ENCODE measurements around the gene COBL.

The COBL gene

GRCh38 chr7:51114501-51114900 is 202.1 kb downstream of the COBL start:
- DNase-seq (ENCODE audit: low spot score) = no peak

- no peak for DNase-seq (ENCODE audit: low spot score)
Observed at GRCh38 chr7:51113962-51114361, 202.6 kb downstream of the COBL start.

- DNase-seq (ENCODE audit: low spot score) = no peak
Observed at GRCh38 chr7:51113560-51113959, 203.0 kb downstream of the COBL start.

- no peak for DNase-seq (ENCODE audit: low spot score)
Observed at GRCh38 chr7:51111241-51111940, 205.2 kb downstream of the COBL start.

- DNase-seq (ENCODE audit: low spot score) = no peak
Observed at GRCh38 chr7:51108134-51108533, 208.5 kb downstream of the COBL start.

GRCh38 chr7:51104278-51104677 is 212.3 kb downstream of the COBL start:
- no peak for DNase-seq (ENCODE audit: low spot score)

- DNase-seq (ENCODE audit: low spot score) = no peak
Observed at GRCh38 chr7:51103718-51104117, 212.9 kb downstream of the COBL start.

- no peak for DNase-seq (ENCODE audit: low spot score)
Observed at GRCh38 chr7:51102828-51103227, 213.8 kb downstream of the COBL start.

- DNase-seq (ENCODE audit: low spot score) = no peak
Observed at GRCh38 chr7:51101111-51101757, 215.4 kb downstream of the COBL start.

- DNase-seq (ENCODE audit: low spot score) = no peak
Observed at GRCh38 chr7:51090411-51090810, 226.2 kb downstream of the COBL start.

- DNase-seq (ENCODE audit: low spot score) = no peak
Observed at GRCh38 chr7:51085034-51085692, 231.4 kb downstream of the COBL start.

- DNase-seq (ENCODE audit: low spot score) = no peak
Observed at GRCh38 chr7:51084121-51084520, 232.5 kb downstream of the COBL start.

GRCh38 chr7:51082940-51083533 is 233.6 kb downstream of the COBL start:
- DNase-seq (ENCODE audit: low spot score) = no peak

- DNase-seq (ENCODE audit: low spot score) = peak; percentile 33
Observed at GRCh38 chr7:51082096-51082840, 234.3 kb downstream of the COBL start.

GRCh38 chr7:51081270-51081890 is 235.2 kb downstream of the COBL start:
- no peak for DNase-seq (ENCODE audit: low spot score)

GRCh38 chr7:51080622-51081269 is 235.9 kb downstream of the COBL start:
- DNase-seq (ENCODE audit: low spot score) = peak; percentile 82

GRCh38 chr7:51080216-51080615 is 236.4 kb downstream of the COBL start:
- DNase-seq (ENCODE audit: low spot score) = no peak

- no peak for DNase-seq (ENCODE audit: low spot score)
Observed at GRCh38 chr7:51079494-51079893, 237.1 kb downstream of the COBL start.

GRCh38 chr7:51078653-51079052 is 238.0 kb downstream of the COBL start:
- no peak for DNase-seq (ENCODE audit: low spot score)

GRCh38 chr7:51077987-51078370 is 238.6 kb downstream of the COBL start:
- DNase-seq (ENCODE audit: low spot score) = no peak

GRCh38 chr7:51077316-51077986 is 239.2 kb downstream of the COBL start:
- no peak for DNase-seq (ENCODE audit: low spot score)
